Measurements from ENCODE around the gene MIF4GD. TPM values are rescaled to one million over a fixed set of nuclear protein-coding genes. Genes with fewer than 3 reads are reported as not detected.

The MIF4GD gene
- total and polyA plus RNA-seq, 9 of the 15 experiments (the other 6 are each of a cell fraction or from before 2014, with no cell fraction given) = 11.8 to 63.8 (median 28.1) TPM

DNA sequence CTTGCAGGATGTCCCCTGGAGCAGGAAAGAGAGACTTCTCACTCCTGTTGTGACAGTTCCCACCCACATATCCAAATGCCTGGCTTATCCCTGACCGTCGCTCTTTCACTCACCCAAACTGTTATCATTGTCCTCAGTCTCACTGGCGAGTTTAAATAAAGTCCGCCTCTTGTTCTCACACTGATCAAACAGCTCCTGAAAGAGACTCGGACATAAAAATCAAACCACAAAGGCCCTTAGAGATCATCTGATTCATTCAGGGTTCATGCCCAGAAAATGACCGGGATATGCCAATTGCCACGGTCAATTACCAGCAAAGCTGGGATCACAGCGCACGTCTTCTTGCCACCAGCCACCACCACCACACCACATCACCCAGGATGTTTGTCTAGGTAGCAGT lies 29.5 kb downstream of the MIF4GD start (continued):
- TF ChIP-seq NRF1 (conservative IDR thresholded peaks at IDR 0.05 in 1 of 2, IDR thresholded peaks at IDR 0.05 in 1 of 2) = no peak
- TF ChIP-seq, protein P1, sequence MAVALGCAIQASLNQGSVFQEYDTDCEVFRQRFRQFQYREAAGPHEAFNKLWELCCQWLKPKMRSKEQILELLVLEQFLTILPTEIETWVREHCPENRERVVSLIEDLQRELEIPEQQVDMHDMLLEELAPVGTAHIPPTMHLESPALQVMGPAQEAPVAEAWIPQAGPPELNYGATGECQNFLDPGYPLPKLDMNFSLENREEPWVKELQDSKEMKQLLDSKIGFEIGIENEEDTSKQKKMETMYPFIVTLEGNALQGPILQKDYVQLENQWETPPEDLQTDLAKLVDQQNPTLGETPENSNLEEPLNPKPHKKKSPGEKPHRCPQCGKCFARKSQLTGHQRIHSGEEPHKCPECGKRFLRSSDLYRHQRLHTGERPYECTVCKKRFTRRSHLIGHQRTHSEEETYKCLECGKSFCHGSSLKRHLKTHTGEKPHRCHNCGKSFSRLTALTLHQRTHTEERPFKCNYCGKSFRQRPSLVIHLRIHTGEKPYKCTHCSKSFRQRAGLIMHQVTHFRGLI (CRISPR knock-in tag; IDR thresholded peaks at IDR 0.05) = no peak
- TF ChIP-seq, protein P2, sequence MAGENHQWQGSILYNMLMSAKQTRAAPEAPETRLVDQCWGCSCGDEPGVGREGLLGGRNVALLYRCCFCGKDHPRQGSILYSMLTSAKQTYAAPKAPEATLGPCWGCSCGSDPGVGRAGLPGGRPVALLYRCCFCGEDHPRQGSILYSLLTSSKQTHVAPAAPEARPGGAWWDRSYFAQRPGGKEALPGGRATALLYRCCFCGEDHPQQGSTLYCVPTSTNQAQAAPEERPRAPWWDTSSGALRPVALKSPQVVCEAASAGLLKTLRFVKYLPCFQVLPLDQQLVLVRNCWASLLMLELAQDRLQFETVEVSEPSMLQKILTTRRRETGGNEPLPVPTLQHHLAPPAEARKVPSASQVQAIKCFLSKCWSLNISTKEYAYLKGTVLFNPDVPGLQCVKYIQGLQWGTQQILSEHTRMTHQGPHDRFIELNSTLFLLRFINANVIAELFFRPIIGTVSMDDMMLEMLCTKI (IDR thresholded peaks at IDR 0.05; ENCODE audit: partially characterized antibody) = no peak
- no peak for TF ChIP-seq ETV6 (IDR thresholded peaks at IDR 0.05; ENCODE audit: borderline replicate concordance in 1 of 2, low read depth in 2 of 2, low read length in 1 of 2)
- TF ChIP-seq ETV6 (CRISPR knock-in tag; IDR thresholded peaks at IDR 0.05; ENCODE audit: borderline replicate concordance) = no peak
- no peak for TF ChIP-seq TARDBP (IDR thresholded peaks at IDR 0.05)
- no peak for TF ChIP-seq ZC3H8 (IDR thresholded peaks at IDR 0.05)
- no peak for TF ChIP-seq GABPB1 (CRISPR knock-in tag; IDR thresholded peaks at IDR 0.05)
- TF ChIP-seq NR2C2 (CRISPR knock-in tag; IDR thresholded peaks at IDR 0.05) = no peak
- TF ChIP-seq NR2C2 (tag; IDR thresholded peaks at IDR 0.05) = no peak

All from K562 (cell line).